Smooth muscle cell (in vitro differentiated cells): Measurements from ENCODE around the gene SELENOP. TPM values are rescaled to one million over a fixed set of nuclear protein-coding genes. Genes with fewer than 3 reads are reported as not detected.

Experiments used
- DNase-seq: peaks from one replicate; lab custom pipeline; 2025; ENCODE audit not compliant: unreplicated experiment; lab: John Stamatoyannopoulos, UW
- H2AFZ ChIP-seq: fragments of 200-600 bp; sonication (generic); 2 replicates; pipeline ENCODE4 v1.6.0; 2016; ENCODE audit warnings: antibody characterized with exemption, low read depth, mild to moderate bottlenecking
- H3F3A ChIP-seq: fragments of 200-600 bp; sonication (generic); 2 replicates; pipeline ENCODE4 v1.6.0; 2017; ENCODE audit warnings: antibody characterized with exemption, low read depth
- H3K27ac ChIP-seq: fragments of 200-600 bp; sonication (generic); 2 replicates; pipeline ENCODE4 v1.5.1; 2016; ENCODE audit warnings: low read depth, mild to moderate bottlenecking
- H3K27me3 ChIP-seq: fragments of 200-600 bp; sonication (generic); 2 replicates; pipeline ENCODE4 v1.6.1; 2016; ENCODE audit warnings: low read depth, mild to moderate bottlenecking
- H3K36me3 ChIP-seq: fragments of 200-600 bp; sonication (generic); 2 replicates; pipeline ENCODE4 v1.5.1; 2016; ENCODE audit warnings: low read depth
- H3K4me1 ChIP-seq: fragments of 200-600 bp; sonication (generic); 2 replicates; pipeline ENCODE4 v1.5.1; 2016; ENCODE audit warnings: low read depth
- H3K4me2 ChIP-seq: fragments of 200-600 bp; sonication (generic); 2 replicates; pipeline ENCODE4 v1.6.0; 2016; ENCODE audit warnings: mild to moderate bottlenecking
- H3K4me3 ChIP-seq: fragments of 200-600 bp; sonication (generic); 2 replicates; pipeline ENCODE4 v1.5.1; 2016; ENCODE audit warnings: mild to moderate bottlenecking
- H3K79me2 ChIP-seq: fragments of 200-600 bp; sonication (generic); 2 replicates; pipeline ENCODE4 v1.6.0; 2016; ENCODE audit warnings: low read depth, mild to moderate bottlenecking
- H3K9ac ChIP-seq: fragments of 200-600 bp; sonication (generic); 2 replicates; pipeline ENCODE4 v1.6.0; 2016; ENCODE audit warnings: low read depth
- H3K9me3 ChIP-seq: fragments of 200-600 bp; sonication (generic); replicated peaks from 2 replicates; pipeline ENCODE4 v1.5.1; 2016; ENCODE audit warnings: low read depth
- H4K20me1 ChIP-seq: fragments of 200-600 bp; sonication (generic); 2 replicates; pipeline ENCODE4 v1.6.0; 2016; ENCODE audit warnings: low read depth
- whole genome bisulfite sequencing: methylation state at CpG from one replicate; pipeline ENCODE4 v1.1.7; 2016; ENCODE audit warnings: low lambda C conversion rate; 5-methylcytosine and 5-hydroxymethylcytosine counted together
- polyA plus RNA-seq: library from polyadenylated mRNA; unstranded; fragments of >200 nt; fragmentation: Nextera tagmentation; extraction: Ambion mirVana; gene quantifications from 2 replicates; pipeline ENCODE4 v1.2.1, GENCODE V29; 2016
- total RNA-seq: library from RNA; depleted of rRNA; stranded (reverse); fragments of >200 nt; gene quantifications from 2 replicates; pipeline ENCODE4 v1.2.3, GENCODE V29; 2014
- TF ChIP-seq, protein P1 (sequence below): fragments of 200-600 bp; sonication (generic); IDR thresholded peaks from 2 replicates; pipeline ENCODE4 v1.5.1; 2017; ENCODE audit warnings: borderline replicate concordance, mild to moderate bottlenecking, antibody characterized with exemption; ENCODE audit not compliant: insufficient read depth, poor library complexity, severe bottlenecking

Gene SELENOP
- total and polyA plus RNA-seq, 2 experiments from 2014 or later: 11.9 to 12.2 TPM

DNA sequence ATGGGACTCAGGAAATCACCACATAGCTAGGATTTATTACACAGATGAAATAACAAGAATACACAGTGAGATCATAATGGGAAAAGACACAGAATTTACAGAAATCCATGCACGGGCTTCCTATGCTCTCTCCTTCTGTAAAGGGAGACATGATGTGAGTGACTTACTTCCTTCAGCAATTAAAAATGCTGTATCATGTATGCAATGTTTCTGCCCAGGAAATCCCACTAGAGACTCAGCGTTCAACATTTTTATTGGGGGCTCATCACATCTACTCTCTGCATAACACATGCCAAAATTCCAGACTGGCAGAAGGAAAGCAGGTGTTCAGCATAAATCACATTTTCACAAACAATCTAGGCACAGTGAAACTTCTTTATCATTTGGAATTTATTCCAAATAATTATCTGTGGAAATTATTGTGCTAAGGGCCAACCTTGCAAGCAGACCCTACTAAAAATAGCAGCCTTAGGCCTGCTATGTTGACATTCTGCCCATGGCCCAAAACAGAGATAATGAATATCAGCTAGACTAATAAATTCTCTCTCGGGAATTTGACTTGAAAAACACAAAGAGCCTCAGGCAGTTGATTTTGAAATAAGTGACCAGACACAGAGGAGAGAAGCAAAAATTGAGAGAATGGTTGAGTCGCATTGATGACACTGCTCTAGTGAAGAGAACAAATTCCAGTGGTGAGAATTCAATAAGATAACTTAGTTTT, 31.4 kb upstream of the SELENOP start:
- 29% methylated on average over 4 of the region's 4 CpGs for WGBS
- H3K79me2 ChIP-seq: no peaks in the 10 kb centered on the region
- H3K36me3 ChIP-seq: no peaks in the 10 kb centered on the region
- H3K4me2 ChIP-seq: no peak overlapping the region
- TF ChIP-seq, protein P1, sequence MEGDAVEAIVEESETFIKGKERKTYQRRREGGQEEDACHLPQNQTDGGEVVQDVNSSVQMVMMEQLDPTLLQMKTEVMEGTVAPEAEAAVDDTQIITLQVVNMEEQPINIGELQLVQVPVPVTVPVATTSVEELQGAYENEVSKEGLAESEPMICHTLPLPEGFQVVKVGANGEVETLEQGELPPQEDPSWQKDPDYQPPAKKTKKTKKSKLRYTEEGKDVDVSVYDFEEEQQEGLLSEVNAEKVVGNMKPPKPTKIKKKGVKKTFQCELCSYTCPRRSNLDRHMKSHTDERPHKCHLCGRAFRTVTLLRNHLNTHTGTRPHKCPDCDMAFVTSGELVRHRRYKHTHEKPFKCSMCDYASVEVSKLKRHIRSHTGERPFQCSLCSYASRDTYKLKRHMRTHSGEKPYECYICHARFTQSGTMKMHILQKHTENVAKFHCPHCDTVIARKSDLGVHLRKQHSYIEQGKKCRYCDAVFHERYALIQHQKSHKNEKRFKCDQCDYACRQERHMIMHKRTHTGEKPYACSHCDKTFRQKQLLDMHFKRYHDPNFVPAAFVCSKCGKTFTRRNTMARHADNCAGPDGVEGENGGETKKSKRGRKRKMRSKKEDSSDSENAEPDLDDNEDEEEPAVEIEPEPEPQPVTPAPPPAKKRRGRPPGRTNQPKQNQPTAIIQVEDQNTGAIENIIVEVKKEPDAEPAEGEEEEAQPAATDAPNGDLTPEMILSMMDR: no peak
- no peaks in the 10 kb centered on the region for H3K27me3 ChIP-seq
- H3F3A ChIP-seq: no peaks in the 10 kb centered on the region
- H2AFZ ChIP-seq: no peak overlapping the region
- no peak overlapping the region for H3K9ac ChIP-seq
- H3K4me1 ChIP-seq: no peaks in the 10 kb centered on the region
- no peak overlapping the region for H3K4me3 ChIP-seq
- no peak overlapping the region for H3K27ac ChIP-seq
- H3K9me3 ChIP-seq: no peaks in the 10 kb centered on the region
- no peaks in the 10 kb centered on the region for H4K20me1 ChIP-seq
- no peak for DNase-seq

DNA sequence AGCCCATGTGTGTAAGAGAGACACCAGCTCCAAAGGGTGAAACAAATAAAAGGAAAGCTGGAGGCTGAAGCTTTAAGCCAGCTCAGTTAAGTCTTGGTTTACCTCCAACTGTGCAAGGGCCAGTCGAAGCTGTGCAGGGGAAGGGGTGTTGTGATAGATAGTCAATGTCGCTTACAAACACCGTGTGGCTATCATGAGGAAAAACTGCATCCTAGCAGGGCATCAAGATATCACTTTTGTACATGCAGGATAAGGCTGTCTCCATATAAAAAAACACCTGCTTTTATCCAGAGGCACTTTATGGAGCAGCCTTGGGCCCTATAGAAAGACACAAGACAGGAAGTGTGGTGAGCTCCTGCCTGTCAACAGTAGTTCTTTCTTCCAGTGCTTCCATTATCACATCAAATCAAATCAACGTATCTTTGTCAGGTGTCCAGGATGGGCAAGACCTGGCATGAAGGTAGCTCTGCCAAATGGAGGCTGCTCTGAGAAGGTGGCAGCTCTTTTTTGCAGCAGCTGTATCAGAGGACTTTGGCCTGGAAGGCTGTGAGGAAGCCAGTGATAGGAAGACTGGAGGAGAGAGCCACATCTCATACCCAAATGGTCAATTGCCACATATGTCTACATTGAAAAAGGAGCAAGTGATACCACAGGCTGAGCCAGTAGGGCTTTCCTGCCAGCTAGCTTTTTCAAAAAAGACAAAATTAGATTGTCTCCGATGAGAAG, 29.3 kb upstream of the SELENOP start:
- Histone ChIP-seq H3K27ac (peak overlapping the region; percentile 12), H3F3A (no peaks in the 10 kb centered on the region), H3K4me3 (no peak overlapping the region), H3K36me3 (no peaks in the 10 kb centered on the region), H3K9ac (no peak overlapping the region), H3K27me3 (no peaks in the 10 kb centered on the region), H3K9me3 (no peaks in the 10 kb centered on the region), H2AFZ (no peak overlapping the region), H4K20me1 (no peaks in the 10 kb centered on the region), H3K4me2 (peak overlapping the region; percentile 66), H3K79me2 (no peaks in the 10 kb centered on the region), H3K4me1 (no peaks in the 10 kb centered on the region)
- 93% methylated on average over 5 of the region's 5 CpGs for WGBS
- DNase-seq: no peak
- TF ChIP-seq, protein P1: no peak

DNA sequence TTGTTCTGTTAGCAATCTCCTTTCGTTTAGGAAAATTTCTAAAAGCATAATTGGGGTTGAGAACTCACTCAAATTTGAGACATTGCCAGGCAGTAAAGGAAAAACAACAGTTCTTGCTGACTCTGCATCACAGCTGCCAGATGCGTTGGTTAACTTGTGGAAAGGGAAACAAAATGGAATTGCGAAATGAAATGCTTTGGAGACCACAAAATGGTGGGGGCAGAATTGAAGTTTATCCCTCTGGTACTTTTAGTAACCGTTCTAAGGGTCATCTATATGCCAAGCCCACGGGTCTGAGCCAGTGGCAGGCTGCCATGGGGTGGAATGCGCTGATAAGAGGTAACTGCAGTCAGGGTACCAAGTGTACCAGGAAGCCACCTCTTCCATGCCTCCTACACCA, 28.6 kb upstream of the SELENOP start:
- Histone ChIP-seq H4K20me1 (no peaks in the 10 kb centered on the region), H3K27ac (peak overlapping the region; percentile 12), H3K9me3 (no peaks in the 10 kb centered on the region), H3K4me3 (peak overlapping the region; percentile 5), H3K4me2 (peak overlapping the region; percentile 66), H3K79me2 (no peaks in the 10 kb centered on the region), H3K9ac (no peak overlapping the region), H3K27me3 (no peaks in the 10 kb centered on the region), H2AFZ (no peak overlapping the region), H3K36me3 (no peaks in the 10 kb centered on the region), H3K4me1 (no peaks in the 10 kb centered on the region), H3F3A (no peaks in the 10 kb centered on the region)
- WGBS: 24% methylated on average over 6 of the region's 6 CpGs
- TF ChIP-seq, protein P1: no peak
- DNase-seq: no peak
